SKM-1 (cell line): ENCODE results near the gene SH3BP5.

Experiments used
- DNase-seq: peaks from one replicate; lab custom pipeline; 2025; ENCODE audit not compliant: unreplicated experiment; lab: John Stamatoyannopoulos, UW

Gene SH3BP5

GRCh38 chr3:15207836-15208504 lies 124.4 kb downstream of the SH3BP5 start:
- DNase-seq, result no peak

GRCh38 chr3:15206662-15207576 lies 125.5 kb downstream of the SH3BP5 start:
- DNase-seq, result no peak

GRCh38 chr3:15205934-15206661 lies 126.3 kb downstream of the SH3BP5 start, which contains the start of gene CAPN7:
CAPN7 (plus strand) TSS chr3:15206246; CDS start chr3:15206496, 250 bp downstream.
- no peak for DNase-seq

GRCh38 chr3:15205482-15205933 lies 126.9 kb downstream of the SH3BP5 start:
- no peak for DNase-seq
